HG03460 (cell line): Measurements from ENCODE around the gene THPO.
A peak's percentile ranks its signal among the peaks of the same experiment; 100 is the strongest.

ENCODE experiments used
- ATAC-seq: cut with Tn5 transposase; IDR thresholded peaks from one replicate; pipeline ENCODE4 v1.9.1; 2021; ENCODE audit not compliant: unreplicated experiment

THPO gene

GRCh38 chr3:184386047-184386806 lies 8.2 kb upstream of the THPO start:
- ATAC-seq, result no peak

GRCh38 chr3:184384856-184385422 lies 6.9 kb upstream of the THPO start:
- ATAC-seq, result no peak

- no peak for ATAC-seq
These were observed 6.3 kb upstream of the THPO start for GRCh38 chr3:184384342-184384741.

- ATAC-seq, result no peak
These were observed 5.2 kb upstream of the THPO start for GRCh38 chr3:184383033-184383740.

- ATAC-seq, result no peak
These were observed 4.5 kb upstream of the THPO start for GRCh38 chr3:184382326-184383032.

GRCh38 chr3:184381261-184382224 lies 3.5 kb upstream of the THPO start:
- ATAC-seq, result no peak

GRCh38 chr3:184380627-184381260 lies 2.7 kb upstream of the THPO start:
- ATAC-seq, result no peak

GRCh38 chr3:184380185-184380626 lies 2.2 kb upstream of the THPO start:
- ATAC-seq, result no peak

- ATAC-seq, result no peak
These were observed 1.6 kb upstream of the THPO start, which contains the start of gene CHRD for GRCh38 chr3:184379358-184380184. Gene CHRD (plus strand): TSS chr3:184380054. CDS start chr3:184380319, 265 bp downstream.

- ATAC-seq, result no peak
These were observed 797 bp upstream of the THPO start for GRCh38 chr3:184378651-184379357.

GRCh38 chr3:184377374-184377773 lies 633 bp downstream of the THPO start:
- no peak for ATAC-seq

- no peak for ATAC-seq
These were observed 2.1 kb downstream of the THPO start for GRCh38 chr3:184375747-184376461.

- ATAC-seq, result no peak
These were observed 4.6 kb downstream of the THPO start for GRCh38 chr3:184373422-184373821.

GRCh38 chr3:184372911-184373310 lies 5.1 kb downstream of the THPO start:
- no peak for ATAC-seq

GRCh38 chr3:184372296-184372821 lies 5.6 kb downstream of the THPO start:
- ATAC-seq, result no peak

GRCh38 chr3:184371570-184372018 lies 6.4 kb downstream of the THPO start:
- ATAC-seq, result peak; percentile 83

GRCh38 chr3:184368586-184369183 lies 9.3 kb downstream of the THPO start:
- ATAC-seq, result no peak
